GM18951 (cell line): ENCODE measurements around the gene KREMEN1.
A peak's percentile ranks its signal among the peaks of the same experiment; 100 is the strongest.

Experiments used
- POLR2A ChIP-seq: IDR thresholded peaks from 4 replicates; pipeline ENCODE4 v1.6.1; 2011; ENCODE audit warnings: mild to moderate bottlenecking; ENCODE audit not compliant: insufficient read length, insufficient read depth; ENCODE audit errors: extremely low read depth
- in situ Hi-C: fragments of 300-500 bp; cut with MboI; formaldehyde crosslinking; loops from one replicate; pipeline ENCODE4 v1.12.0; 2022; ENCODE audit warnings: low sequenced_read_pairs, mixed read lengths, inconsistent platforms; ENCODE audit not compliant: unreplicated experiment

The KREMEN1 gene

DNA sequence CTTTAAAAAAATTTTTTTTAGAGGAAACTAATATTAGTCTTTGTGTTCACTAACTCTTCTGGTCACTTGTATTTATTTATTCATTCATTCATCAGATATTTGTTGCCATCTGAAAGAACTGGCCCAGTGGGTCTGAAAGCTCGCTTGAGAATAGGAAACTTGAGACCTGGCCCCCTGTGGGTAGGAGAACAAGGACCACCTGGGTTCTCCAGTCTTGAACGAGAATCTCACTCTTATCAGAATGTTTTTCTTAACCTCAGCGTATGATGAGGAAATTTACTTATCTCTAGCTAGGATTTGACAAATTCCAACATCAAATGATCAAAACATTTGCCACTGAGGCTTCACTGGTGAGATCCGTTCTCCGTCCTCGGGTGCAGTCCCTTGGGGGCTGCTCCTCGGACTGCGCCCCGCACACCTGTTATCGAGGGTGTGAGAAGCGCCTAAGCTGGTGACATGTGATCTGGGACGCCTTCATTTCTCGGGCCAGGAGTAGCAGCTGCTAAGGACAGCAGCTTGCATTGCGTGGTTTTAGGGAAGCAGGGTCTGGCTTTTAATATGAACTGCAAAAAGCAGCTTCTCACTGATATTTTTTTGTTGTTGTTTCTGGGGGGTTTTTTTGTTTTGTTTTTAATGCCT, 17.5 kb upstream of the KREMEN1 start:
- in situ Hi-C loops: no loop called here
- TF ChIP-seq POLR2A: no peak

DNA sequence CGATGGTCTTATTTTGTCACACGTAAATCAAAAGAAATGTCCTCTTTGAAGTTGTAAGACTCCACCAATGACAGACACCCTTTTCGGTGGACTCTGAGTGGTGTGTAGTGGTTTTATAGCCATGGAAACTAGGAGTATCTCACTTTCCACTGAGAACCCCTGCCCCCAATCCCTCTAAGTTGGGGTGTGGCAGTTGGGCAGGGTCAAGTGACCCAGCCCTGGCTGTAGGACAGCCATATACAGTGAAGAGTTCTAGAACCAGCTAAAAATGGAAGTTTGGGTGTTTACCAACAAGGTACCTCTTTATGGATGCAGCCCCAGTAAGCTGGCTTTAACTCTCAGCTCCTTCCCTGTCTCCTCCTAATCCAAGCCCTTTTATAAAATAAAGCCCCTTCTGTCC, 16.4 kb upstream of the KREMEN1 start:
- in situ Hi-C loops: no loop called here
- no peak for TF ChIP-seq POLR2A

DNA sequence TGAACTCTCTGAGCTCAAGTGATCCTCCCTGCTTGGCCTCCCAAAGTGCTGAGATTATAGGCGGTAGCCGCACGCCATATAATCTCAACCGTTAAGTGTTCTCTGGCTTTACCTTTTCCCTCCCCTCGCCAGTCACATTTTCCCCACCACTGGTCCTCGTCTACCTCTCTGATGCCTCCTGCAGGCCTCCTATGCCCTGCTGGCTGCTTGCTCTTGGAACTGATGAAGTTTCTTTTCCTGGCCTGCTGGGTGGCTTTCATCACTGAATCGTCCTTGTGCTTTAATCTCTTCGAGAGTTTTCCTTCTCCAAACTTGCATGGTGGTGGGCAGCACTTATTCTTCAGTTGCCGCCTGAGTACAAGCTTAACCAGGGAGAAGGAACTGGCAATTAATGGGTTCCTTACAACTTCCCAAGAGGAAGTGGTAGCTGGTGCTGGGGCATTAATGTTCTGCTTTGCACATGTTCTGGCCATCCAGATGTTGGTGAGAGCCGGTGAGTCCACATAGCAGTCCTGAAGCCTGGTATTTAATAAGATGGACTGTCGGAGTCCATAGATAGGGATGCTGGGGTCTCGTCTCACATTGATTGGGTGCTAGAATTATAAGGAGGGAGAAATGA, 12.5 kb upstream of the KREMEN1 start:
- in situ Hi-C loops: no loop called here

DNA sequence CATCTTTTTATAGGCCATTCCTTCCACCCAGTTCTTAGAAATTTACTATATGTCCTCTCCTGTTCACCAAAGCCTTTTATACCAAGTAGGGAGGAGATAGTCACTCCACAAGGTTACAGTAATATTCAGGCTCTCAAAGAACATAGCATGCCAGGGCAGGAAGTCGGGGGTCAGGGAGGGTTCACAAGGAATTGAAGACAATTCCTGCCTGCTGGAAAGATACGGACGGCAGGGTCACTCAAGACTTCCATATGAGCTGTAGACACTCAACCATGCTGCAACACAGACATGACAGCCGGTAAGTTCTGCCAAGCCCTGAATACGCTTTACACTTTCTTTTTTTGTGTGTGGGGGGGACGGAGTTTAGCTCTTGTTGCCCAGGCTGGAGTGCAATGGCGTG, 11.9 kb upstream of the KREMEN1 start:
- no peak for TF ChIP-seq POLR2A
- in situ Hi-C loops: no loop called here

More for the DNA sequence above, 12.5 kb upstream of the KREMEN1 start:
- TF ChIP-seq POLR2A: no peak

DNA sequence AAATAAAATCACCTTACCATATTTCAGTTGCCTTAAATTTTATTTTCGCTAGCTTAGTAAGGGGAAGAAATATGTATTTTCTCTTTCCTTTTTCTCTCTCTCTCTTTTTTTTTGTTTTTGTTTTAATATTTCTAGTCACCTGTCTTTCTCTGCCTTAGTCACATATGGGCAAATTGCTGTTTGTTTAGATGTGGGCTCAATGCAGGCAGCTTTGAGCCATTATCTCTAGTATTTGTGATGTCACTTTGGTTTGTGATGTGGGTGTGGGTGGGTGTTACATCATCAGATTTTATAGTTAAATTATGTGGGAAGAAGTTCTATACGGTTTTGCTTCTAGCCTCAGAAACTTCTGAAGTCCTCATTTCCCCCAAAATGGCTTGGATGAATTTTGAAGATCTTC, 11.1 kb upstream of the KREMEN1 start, which contains the start of gene C22orf31:
Gene C22orf31, minus strand, starts transcription at position 59 of the 400 bp plus-strand sequence. Its CDS starts 39 bp downstream, at position 20.
- in situ Hi-C loops: no loop called here

DNA sequence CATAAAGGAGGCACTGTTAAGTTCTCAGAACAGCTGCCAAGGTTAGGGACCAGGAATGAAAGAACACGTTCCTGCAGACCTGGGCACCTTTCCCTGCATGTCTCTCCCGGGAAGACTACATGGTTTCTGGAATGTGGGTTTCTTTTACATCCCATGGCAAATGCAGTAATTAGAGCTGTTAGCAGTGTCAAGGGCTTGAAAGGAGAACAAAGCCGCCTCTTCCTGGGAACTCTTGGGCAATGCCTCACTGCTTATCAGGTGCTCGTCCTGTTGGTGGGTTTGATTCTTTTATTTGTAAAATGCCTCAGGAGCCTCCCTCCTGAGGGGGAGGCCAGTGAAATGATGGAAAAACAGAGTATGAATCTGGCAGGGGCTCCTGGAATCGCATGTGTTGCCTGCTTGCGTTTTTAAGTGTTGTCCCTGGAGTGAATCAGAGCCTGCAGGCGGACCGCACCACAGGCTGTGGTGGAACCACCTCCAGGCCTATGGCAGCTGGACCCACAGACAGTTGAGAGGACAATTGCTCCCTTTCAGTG, 10.5 kb upstream of the KREMEN1 start:
- in situ Hi-C loops: no loop called here
- no peak for TF ChIP-seq POLR2A

More for the DNA sequence above, 11.1 kb upstream of the KREMEN1 start, which contains the start of gene C22orf31:
- TF ChIP-seq POLR2A: no peak

DNA sequence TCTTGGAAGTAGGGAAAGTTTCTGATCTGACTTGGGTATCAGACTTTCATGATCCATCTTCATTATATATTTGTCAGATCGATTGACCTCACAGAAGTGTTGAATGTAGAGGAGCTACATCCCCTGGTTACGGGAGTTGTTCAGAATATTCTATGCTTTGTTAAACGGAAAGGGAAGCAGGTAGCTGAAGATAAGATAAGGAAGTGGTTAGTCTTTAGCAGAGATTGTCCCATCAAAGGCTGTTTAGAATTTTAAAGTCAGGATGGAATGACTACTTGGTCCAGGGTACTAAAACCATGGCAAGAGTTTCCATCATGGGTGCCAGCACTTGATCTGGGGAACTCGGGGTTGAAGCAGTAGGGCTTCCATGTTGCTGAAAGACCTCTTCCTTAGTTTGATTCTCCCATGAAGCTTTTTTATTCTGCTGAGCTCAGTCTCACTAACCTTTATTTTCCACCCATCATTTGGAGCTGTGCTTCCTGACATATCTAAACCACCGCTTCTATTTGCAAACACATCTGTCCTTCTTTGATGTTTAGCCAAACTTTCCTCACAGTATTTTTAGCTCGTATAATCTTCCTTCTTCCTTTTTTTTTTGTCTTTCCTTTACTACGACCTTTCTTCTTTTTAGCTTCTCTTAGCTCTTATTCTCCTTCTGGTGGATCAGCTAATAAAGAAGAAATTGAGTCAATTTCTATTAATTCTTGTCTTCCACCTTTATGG, 7.2 kb upstream of the KREMEN1 start:
- in situ Hi-C loops: no loop called here
- no peak for TF ChIP-seq POLR2A

DNA sequence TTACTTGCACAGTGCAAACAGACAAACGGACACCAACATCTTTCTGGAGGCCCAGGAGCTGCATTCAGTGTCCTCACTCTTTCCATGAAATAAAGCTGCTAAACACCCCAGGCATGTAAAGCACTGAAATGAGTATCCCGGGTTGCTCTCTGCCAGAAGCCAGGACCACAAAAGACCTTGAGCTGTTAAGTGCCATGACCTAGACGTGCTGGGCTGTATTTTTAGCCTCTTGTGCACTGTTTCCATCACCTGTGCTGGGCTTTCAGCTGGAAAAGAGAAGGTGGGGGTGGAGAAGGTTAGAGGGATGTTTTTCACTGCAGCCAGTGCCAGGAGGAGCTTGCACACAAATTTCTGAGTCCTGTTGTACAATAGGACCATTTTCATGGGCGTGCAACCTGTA, 3.4 kb upstream of the KREMEN1 start:
- no peak for TF ChIP-seq POLR2A
- in situ Hi-C loops: no loop called here

DNA sequence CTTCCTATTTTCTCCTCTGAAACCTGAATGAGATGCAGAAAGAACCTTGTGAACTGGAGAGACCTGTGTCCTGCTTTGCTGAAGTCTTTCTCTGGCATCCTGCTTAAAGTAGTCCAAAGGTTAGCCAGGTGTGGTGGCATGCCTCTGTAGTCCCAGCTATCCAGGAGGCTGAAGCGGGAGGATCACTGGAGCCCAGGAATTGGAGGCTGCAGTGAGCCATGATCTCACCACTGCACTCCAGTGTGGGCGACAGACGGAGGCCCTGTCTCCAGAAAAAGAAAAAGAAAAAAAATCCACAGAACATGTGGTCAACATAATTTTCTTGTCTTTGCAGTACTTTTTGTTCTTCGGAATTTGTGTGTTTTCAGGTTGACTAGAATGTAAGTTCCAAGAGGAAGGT, 2.3 kb upstream of the KREMEN1 start:
- in situ Hi-C loops: no loop called here
- TF ChIP-seq POLR2A: no peak

DNA sequence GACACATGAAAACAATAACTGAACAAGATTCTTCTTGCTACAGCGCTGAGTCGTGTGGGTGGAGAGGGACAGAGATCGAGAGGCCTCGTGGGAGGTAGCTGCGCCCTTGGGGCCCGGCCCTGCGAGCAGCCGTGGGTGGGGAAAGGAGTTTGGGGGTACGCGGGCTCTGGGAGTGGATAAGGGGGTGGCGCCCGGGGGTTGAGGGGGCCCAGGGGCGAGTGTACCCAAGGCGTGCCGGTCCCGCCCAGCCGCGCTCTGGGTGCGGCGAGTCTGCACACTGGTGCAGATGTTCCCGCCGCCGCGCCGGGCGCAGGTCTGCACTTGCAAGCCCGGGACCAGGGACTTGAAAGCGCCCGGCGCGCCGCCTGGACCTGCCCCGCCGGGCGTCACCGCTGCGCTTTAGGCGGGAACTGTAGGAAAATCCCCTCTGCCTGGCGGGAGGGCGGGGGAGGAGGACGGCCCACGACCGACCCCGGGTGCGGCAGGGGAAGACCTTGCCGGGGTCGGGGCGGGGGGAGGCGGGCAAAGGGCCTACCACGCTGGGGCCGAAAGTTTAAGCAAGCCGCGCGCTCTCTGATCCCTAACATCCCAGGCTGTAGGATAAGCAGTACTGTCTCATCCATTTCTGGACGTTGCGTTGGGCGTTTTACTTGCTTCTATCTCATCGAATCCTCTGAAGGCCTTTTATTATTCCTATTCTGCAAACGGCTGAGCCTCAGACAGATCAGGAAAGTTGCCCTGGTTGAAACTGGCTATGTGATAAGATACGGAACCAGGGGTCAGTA, 1.4 kb upstream of the KREMEN1 start:
- in situ Hi-C loops: no loop called here

DNA sequence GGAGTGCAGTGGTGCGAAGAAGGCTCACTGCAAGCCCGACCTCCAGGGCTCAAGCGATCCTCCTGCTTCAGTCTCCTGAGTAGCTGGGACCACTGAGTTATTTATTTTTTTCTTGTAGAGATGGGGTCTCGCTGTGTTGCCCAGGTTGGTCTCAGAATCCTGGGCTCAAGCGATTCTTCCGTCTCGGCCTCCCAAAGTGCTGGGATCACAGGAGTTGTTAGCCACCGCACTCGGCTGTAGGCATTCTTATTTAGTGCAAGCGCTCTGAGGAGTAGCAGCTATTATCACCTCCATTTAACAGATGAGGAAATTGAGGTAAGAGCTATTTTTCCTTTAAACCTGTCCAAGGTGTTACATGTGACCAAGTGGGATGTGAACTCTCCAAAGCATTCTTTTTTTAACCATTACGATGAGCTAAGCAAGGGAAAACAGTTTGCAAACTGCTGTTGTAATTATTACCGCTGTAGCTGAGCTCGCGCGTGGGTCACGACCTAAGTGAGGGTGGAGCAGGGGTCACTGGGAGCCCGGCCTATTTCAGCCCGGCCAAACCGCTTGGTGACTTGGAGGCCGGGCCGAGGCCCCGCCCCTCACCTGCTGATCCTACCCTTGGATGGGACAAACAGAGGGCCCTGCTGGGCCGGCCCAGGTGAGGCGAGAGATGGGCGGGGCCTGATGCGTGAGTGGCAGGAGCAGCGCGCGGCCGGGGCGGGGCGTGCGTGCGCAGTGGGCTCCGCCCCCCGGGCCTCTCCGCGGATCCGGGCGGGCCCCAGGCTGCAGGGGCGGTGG, 449 bp upstream of the KREMEN1 start:
- TF ChIP-seq POLR2A: no peak
- in situ Hi-C loops: no loop called here

More for the DNA sequence above, 1.4 kb upstream of the KREMEN1 start:
- TF ChIP-seq POLR2A: peak; percentile 20

DNA sequence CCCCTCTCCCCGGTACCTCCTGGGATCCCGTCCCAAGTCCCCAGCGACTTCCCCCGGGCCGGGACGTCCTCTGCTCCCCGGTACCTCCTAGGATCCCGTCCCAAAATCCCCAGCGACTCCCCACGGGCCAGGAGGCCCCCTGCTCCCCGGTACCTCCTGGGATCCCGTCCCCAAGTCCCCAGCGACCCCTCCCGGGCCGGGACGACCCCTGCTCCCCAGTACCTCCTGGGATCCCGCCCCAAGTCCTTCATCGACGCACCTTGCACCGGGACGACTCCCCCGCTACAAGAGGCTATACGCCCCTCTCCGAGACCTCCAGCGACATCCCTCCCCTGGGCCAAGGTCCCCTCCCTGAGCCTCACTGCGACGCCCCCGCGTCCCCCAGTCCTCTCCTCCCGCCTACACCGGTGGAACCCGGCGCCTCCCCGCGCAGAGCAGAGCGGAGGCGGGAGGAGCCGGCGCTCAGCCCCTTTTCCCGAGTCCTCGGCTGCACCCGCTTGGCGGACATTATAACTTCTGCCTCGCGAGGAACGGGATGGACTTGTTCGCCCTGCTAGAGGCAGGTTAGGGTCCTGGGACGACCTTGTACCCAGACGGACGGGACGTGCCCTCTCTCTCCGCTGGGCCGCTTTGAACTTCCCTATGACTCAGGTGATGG, 912 bp downstream of the KREMEN1 start:
- in situ Hi-C loops: no loop called here
- TF ChIP-seq POLR2A: no peak
